GM19023 (cell line): ENCODE results near the gene TRIM2.

Source experiments
- ATAC-seq: cut with Tn5 transposase; IDR thresholded peaks from one replicate; pipeline ENCODE4 v1.9.1; 2021; ENCODE audit warnings: mild to moderate bottlenecking, moderate library complexity; ENCODE audit not compliant: unreplicated experiment

TRIM2 gene

GRCh38 chr4:153221783-153222706 is 17.8 kb downstream of the TRIM2 start:
- peak; percentile 29 for ATAC-seq

- peak; percentile 62 for ATAC-seq
These were observed 18.6 kb downstream of the TRIM2 start for GRCh38 chr4:153222707-153223426.

- no peak for ATAC-seq
These were observed 19.2 kb downstream of the TRIM2 start for GRCh38 chr4:153223427-153223801.

- ATAC-seq: no peak
These were observed 19.7 kb downstream of the TRIM2 start for GRCh38 chr4:153223930-153224329.

- no peak for ATAC-seq
These were observed 20.2 kb downstream of the TRIM2 start for GRCh38 chr4:153224474-153224873.

GRCh38 chr4:153227469-153228075 is 23.3 kb downstream of the TRIM2 start:
- ATAC-seq: no peak

- no peak for ATAC-seq
These were observed 24.4 kb downstream of the TRIM2 start for GRCh38 chr4:153228512-153229140.

GRCh38 chr4:153229545-153229944 is 25.3 kb downstream of the TRIM2 start:
- ATAC-seq: no peak

GRCh38 chr4:153232768-153233167 is 28.5 kb downstream of the TRIM2 start:
- peak; percentile 60 for ATAC-seq

GRCh38 chr4:153233761-153234371 is 29.6 kb downstream of the TRIM2 start:
- no peak for ATAC-seq

- ATAC-seq: no peak
These were observed 30.6 kb downstream of the TRIM2 start for GRCh38 chr4:153234885-153235284.

- ATAC-seq: no peak
These were observed 34.1 kb downstream of the TRIM2 start for GRCh38 chr4:153238135-153238919.

GRCh38 chr4:153239409-153239808 is 35.2 kb downstream of the TRIM2 start:
- ATAC-seq: no peak

GRCh38 chr4:153241295-153241694 is 37.1 kb downstream of the TRIM2 start:
- ATAC-seq: no peak

- no peak for ATAC-seq
These were observed 38.0 kb downstream of the TRIM2 start for GRCh38 chr4:153241970-153242838.

- ATAC-seq: no peak
These were observed 38.6 kb downstream of the TRIM2 start for GRCh38 chr4:153242839-153243324.

- ATAC-seq: no peak
These were observed 39.2 kb downstream of the TRIM2 start for GRCh38 chr4:153243468-153243867.

- ATAC-seq: no peak
These were observed 40.7 kb downstream of the TRIM2 start for GRCh38 chr4:153244969-153245368.

GRCh38 chr4:153245775-153246174 is 41.5 kb downstream of the TRIM2 start:
- no peak for ATAC-seq
